SW 1271 (cell line): ENCODE results near the gene KCTD16.

Source experiments
- DNase-seq, 2 experiments: peaks; one replicate each; lab custom pipeline; 2025; lab: John Stamatoyannopoulos, UW

KCTD16 gene

GRCh38 chr5:144284931-144285502 lies 114.3 kb downstream of the KCTD16 start:
- no peak for DNase-seq

- no peak for DNase-seq
These were observed 118.6 kb downstream of the KCTD16 start for GRCh38 chr5:144289277-144289676.

- DNase-seq, result no peak
These were observed 121.4 kb downstream of the KCTD16 start for GRCh38 chr5:144292029-144292428.

GRCh38 chr5:144295284-144295683 lies 124.6 kb downstream of the KCTD16 start:
- no peak for DNase-seq

- no peak for DNase-seq
These were observed 126.4 kb downstream of the KCTD16 start for GRCh38 chr5:144297081-144297480.

GRCh38 chr5:144298658-144299057 lies 128.0 kb downstream of the KCTD16 start:
- no peak for DNase-seq

GRCh38 chr5:144304688-144305087 lies 134.0 kb downstream of the KCTD16 start:
- no peak for DNase-seq

GRCh38 chr5:144307736-144308135 lies 137.1 kb downstream of the KCTD16 start:
- DNase-seq, result no peak

- DNase-seq, result no peak
These were observed 137.5 kb downstream of the KCTD16 start for GRCh38 chr5:144308174-144308573.

GRCh38 chr5:144308906-144309670 lies 138.4 kb downstream of the KCTD16 start:
- DNase-seq, result no peak

- DNase-seq, result no peak
These were observed 139.9 kb downstream of the KCTD16 start for GRCh38 chr5:144310621-144311020.

- no peak for DNase-seq
These were observed 142.6 kb downstream of the KCTD16 start for GRCh38 chr5:144313147-144313726.

- DNase-seq, result no peak
These were observed 144.4 kb downstream of the KCTD16 start for GRCh38 chr5:144315026-144315425.

- DNase-seq, result no peak
These were observed 145.4 kb downstream of the KCTD16 start for GRCh38 chr5:144315994-144316634.

GRCh38 chr5:144318011-144318410 lies 147.3 kb downstream of the KCTD16 start:
- DNase-seq, result no peak

GRCh38 chr5:144318460-144318859 lies 147.8 kb downstream of the KCTD16 start:
- no peak for DNase-seq

- no peak for DNase-seq
These were observed 152.5 kb downstream of the KCTD16 start for GRCh38 chr5:144323181-144323580.

GRCh38 chr5:144325532-144325931 lies 154.9 kb downstream of the KCTD16 start:
- no peak for DNase-seq

- no peak for DNase-seq
These were observed 157.8 kb downstream of the KCTD16 start for GRCh38 chr5:144328494-144328893.

- DNase-seq, result no peak
These were observed 158.3 kb downstream of the KCTD16 start for GRCh38 chr5:144328980-144329379.

GRCh38 chr5:144329681-144330080 lies 159.0 kb downstream of the KCTD16 start:
- no peak for DNase-seq

- no peak for DNase-seq
These were observed 160.7 kb downstream of the KCTD16 start for GRCh38 chr5:144331361-144331760.

GRCh38 chr5:144332265-144332664 lies 161.6 kb downstream of the KCTD16 start:
- peak in 1 of 2 experiments; percentile 10 for DNase-seq
